ENCODE data around the gene MLPH.

GRCh38 chr2:237593036-237593435 lies 106.0 kb downstream of the MLPH start:
- TF ChIP-seq EP300 (IDR thresholded peaks at IDR 0.05; ENCODE audit: low read depth in 2 of 2, low read length in 2 of 2) (no peak), EP300 (CRISPR knock-in tag; IDR thresholded peaks at IDR 0.05; ENCODE audit: borderline replicate concordance) (no peak), ZNF280B (CRISPR knock-in tag; IDR thresholded peaks at IDR 0.05; ENCODE audit: borderline replicate concordance) (no peak), SMC3 (IDR thresholded peaks at IDR 0.05; ENCODE audit: low read length) (no peak)
